Right atrium auricular region (tissue), 2 donors: ENCODE data around the gene PRICKLE2. TPM values are rescaled to one million over a fixed set of nuclear protein-coding genes. Genes with fewer than 3 reads are reported as not detected.
"Not testable (repeated sequence)": the region's sequence is repeated elsewhere in the genome, so short reads cannot be mapped to it uniquely, and the experiment has no call there.

Experiments used
- DNase-seq: peaks from one replicate; pipeline ENCODE4 v3.0.0-alpha.2; 2019; ENCODE audit warnings: low spot score
- H3K27ac ChIP-seq, 2 donors: fragments of 200-600 bp; sonication (generic); 1 replicate in 1 of 2; 2 replicates in 1 of 2; pipeline ENCODE4 v1.5.1; 2016 to 2019
- H3K27me3 ChIP-seq, 2 donors: fragments of 200-600 bp; sonication (generic); one replicate each; pipeline versions ENCODE4 v1.5.1 to v1.6.0; 2017 to 2019
- H3K36me3 ChIP-seq: fragments of 200-600 bp; sonication (generic); one replicate; pipeline ENCODE4 v1.5.1; 2016
- H3K4me1 ChIP-seq, 2 donors: fragments of 200-600 bp; sonication (generic); one replicate each; pipeline versions ENCODE4 v1.5.1 to v1.6.0; 2017 to 2019
- H3K4me3 ChIP-seq, 2 donors: fragments of 200-600 bp; sonication (generic); 1 replicate in 1 of 2; 2 replicates in 1 of 2; pipeline ENCODE4 v1.5.1; 2017 to 2019; ENCODE audit warnings: mild to moderate bottlenecking in 1 of 2, moderate library complexity in 1 of 2
- H3K9me3 ChIP-seq, 2 donors: fragments of 200-600 bp; sonication (generic); one replicate each; pipeline ENCODE4 v1.5.1; 2019
- CTCF ChIP-seq, 2 donors: fragments of 200-600 bp; sonication (generic); IDR thresholded peaks; one replicate each; pipeline ENCODE4 v1.5.1; 2019; ENCODE audit warnings: antibody characterized with exemption in 2 of 2
- total RNA-seq, 2 donors: library from RNA; depleted of rRNA; stranded (reverse); fragments of >200 nt; gene quantifications; one replicate each; pipeline ENCODE4 v1.1.0, GENCODE V29; 2016

The PRICKLE2 gene
- total RNA-seq, 2 donors from 2014 or later, result 18.4 to 22.2 TPM

GRCh38 chr3:64094713-64095079 is 130.6 kb downstream of the PRICKLE2 start:
- no peak for TF ChIP-seq CTCF (IDR thresholded peaks at IDR 0.05)

GRCh38 chr3:64093825-64094712 is 131.2 kb downstream of the PRICKLE2 start:
- Histone ChIP-seq H3K36me3 (peaks cover 5% of the 10 kb centered on the region), H3K9me3 (no peaks in the 10 kb centered on the region), H3K4me1 (no peaks in the 10 kb centered on the region), H3K4me3 (no peak overlapping the region), H3K27me3 (no peaks in the 10 kb centered on the region), H3K27ac (no peak overlapping the region)
- no peak for TF ChIP-seq CTCF (IDR thresholded peaks at IDR 0.05)
- DNase-seq, result no peak

More at GRCh38 chr3:64094713-64095079, 130.6 kb downstream of the PRICKLE2 start:
- Histone ChIP-seq H3K4me1 (no peaks in the 10 kb centered on the region), H3K27ac (no peak overlapping the region), H3K9me3 (no peaks in the 10 kb centered on the region), H3K4me3 (no peak overlapping the region), H3K36me3 (peaks cover 11% of the 10 kb centered on the region), H3K27me3 (no peaks in the 10 kb centered on the region)
- no peak for DNase-seq

- H3K4me3 ChIP-seq, result no peak overlapping the region
- H3K9me3 ChIP-seq, result no peaks in the 10 kb centered on the region
- peaks cover 0 to 6% of the 10 kb centered on the region in 2 donors for H3K4me1 ChIP-seq
- no peaks in the 10 kb centered on the region for H3K36me3 ChIP-seq
- H3K27me3 ChIP-seq, result no peaks in the 10 kb centered on the region
- H3K27ac ChIP-seq, result no peak overlapping the region
- DNase-seq, result no peak
- no peak for TF ChIP-seq CTCF (IDR thresholded peaks at IDR 0.05)
These were observed 132.1 kb downstream of the PRICKLE2 start for GRCh38 chr3:64093211-64093610.

- peaks cover 0 to 6% of the 10 kb centered on the region in 2 donors for H3K4me1 ChIP-seq
- no peaks in the 10 kb centered on the region for H3K27me3 ChIP-seq
- H3K27ac ChIP-seq, result no peak overlapping the region
- no peaks in the 10 kb centered on the region for H3K36me3 ChIP-seq
- H3K9me3 ChIP-seq, result no peaks in the 10 kb centered on the region
- TF ChIP-seq CTCF (IDR thresholded peaks at IDR 0.05), result no peak
- no peak for DNase-seq
- no peak overlapping the region for H3K4me3 ChIP-seq
These were observed 133.8 kb downstream of the PRICKLE2 start for GRCh38 chr3:64091501-64091900.

GRCh38 chr3:64089386-64089785 is 135.9 kb downstream of the PRICKLE2 start:
- not testable (repeated sequence) for H3K4me3 ChIP-seq, DNase-seq, H3K27ac ChIP-seq, H3K4me1 ChIP-seq, H3K27me3 ChIP-seq, H3K9me3 ChIP-seq, H3K36me3 ChIP-seq

- no peak overlapping the region for H3K4me3 ChIP-seq
- no peak for TF ChIP-seq CTCF (IDR thresholded peaks at IDR 0.05)
- peaks cover 0 to 6% of the 10 kb centered on the region in 2 donors for H3K4me1 ChIP-seq
- no peaks in the 10 kb centered on the region for H3K9me3 ChIP-seq
- DNase-seq, result no peak
- no peaks in the 10 kb centered on the region for H3K36me3 ChIP-seq
- no peaks in the 10 kb centered on the region for H3K27me3 ChIP-seq
- no peak overlapping the region for H3K27ac ChIP-seq
These were observed 136.7 kb downstream of the PRICKLE2 start for GRCh38 chr3:64088408-64089205.
